C4-2B (cell line): ENCODE measurements around the gene FLAD1.

ENCODE experiments used
- H3K27ac ChIP-seq: fragments of 450-650 bp; 2 replicates; pipeline ENCODE4 v1.5.1; 2017
- ZFX ChIP-seq: fragments of 450-650 bp; IDR thresholded peaks from 2 replicates; pipeline ENCODE4 v1.6.1; 2017
- TF ChIP-seq, protein P1 (sequence below): fragments of 450-650 bp; conservative IDR thresholded peaks from 2 replicates; pipeline ENCODE4 v1.5.1; 2017; ENCODE audit warnings: mild to moderate bottlenecking

Gene FLAD1

DNA sequence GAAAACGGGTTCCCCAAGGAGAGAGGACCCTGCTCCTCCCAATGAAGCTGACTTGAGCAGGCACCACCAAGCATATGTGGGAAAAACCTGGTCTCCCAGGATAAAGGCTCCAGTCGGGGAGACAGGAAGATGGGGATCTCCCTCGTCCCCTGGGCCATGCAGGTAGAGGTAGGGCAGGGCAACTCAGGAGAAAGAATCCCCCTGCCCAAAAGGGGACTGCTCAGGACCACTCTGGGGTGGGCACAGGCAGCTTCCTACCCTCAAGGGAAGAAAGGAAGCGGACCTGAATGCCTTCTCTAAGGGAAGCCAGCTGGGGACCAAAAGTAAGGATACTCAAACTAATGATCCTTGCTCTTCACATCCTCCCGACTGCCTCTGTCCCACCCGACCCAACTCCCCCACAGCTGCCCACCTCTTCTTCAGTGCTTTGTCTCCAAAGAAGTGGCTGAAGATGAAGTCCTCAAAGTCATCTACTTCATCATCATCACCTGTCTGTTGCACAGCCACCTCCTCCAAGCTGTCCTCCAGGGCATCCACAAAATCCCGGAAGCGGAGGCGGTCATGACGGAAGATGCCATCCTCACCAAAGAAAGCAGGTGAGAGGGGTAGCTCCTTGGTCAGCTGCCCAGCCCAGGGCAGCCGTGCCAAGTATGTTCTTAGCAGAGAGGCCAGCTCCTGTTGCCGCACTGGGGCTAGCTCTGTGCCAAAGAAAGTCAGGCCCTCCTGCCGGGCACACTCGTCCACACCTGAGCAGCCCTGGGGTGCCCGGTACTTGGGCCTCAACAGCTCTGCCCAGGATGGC, 37.8 kb upstream of the FLAD1 start:
- TF ChIP-seq, protein P1, sequence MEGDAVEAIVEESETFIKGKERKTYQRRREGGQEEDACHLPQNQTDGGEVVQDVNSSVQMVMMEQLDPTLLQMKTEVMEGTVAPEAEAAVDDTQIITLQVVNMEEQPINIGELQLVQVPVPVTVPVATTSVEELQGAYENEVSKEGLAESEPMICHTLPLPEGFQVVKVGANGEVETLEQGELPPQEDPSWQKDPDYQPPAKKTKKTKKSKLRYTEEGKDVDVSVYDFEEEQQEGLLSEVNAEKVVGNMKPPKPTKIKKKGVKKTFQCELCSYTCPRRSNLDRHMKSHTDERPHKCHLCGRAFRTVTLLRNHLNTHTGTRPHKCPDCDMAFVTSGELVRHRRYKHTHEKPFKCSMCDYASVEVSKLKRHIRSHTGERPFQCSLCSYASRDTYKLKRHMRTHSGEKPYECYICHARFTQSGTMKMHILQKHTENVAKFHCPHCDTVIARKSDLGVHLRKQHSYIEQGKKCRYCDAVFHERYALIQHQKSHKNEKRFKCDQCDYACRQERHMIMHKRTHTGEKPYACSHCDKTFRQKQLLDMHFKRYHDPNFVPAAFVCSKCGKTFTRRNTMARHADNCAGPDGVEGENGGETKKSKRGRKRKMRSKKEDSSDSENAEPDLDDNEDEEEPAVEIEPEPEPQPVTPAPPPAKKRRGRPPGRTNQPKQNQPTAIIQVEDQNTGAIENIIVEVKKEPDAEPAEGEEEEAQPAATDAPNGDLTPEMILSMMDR = no peak
- no peak for TF ChIP-seq ZFX
- H3K27ac ChIP-seq = no peak overlapping the region

DNA sequence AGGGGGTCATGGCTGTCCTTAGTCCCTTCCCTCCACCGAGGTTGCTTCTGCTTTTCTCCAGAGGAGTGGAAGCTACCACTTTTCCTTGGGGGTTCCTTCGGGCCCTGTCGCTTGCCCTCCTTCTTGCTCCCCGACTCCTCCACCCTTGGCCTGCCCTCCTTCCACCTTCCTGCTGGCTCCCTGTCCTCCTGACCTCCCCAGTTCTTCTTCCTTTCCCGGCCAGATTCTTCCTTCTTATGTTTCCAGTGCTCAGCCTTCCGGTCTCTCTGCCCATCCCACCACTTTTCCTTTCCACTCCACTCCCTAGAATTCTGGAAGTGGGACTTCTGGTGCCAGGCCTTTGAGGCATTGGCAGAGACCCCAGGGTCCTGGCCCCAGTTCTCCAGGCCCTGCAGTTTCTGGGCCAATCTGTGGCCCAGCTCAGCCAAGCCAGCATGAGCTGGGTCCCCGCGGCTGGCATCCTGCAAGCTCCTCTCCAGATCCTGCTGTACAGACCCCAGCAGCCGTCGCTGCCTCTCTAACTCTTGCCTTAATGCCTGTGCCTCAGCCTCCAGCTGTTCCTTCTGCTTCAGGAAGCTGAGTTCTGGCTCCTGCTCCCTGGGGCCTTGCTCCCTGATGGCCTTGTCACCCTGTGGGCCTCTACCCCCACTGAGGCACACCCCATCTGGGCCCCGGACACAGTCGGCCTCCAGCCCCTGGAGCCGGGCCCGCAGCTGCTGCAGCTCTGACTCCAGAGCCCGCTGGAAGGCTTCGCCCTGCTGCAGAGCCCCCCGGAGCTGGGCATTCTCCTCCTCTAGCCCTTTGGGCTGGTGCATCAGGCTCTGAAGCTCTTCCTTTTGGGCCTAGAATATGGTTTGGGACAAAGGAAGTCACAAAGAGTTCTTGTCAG, 36.9 kb upstream of the FLAD1 start:
- no peak overlapping the region for H3K27ac ChIP-seq
- TF ChIP-seq ZFX = no peak
- TF ChIP-seq, protein P1 = no peak

DNA sequence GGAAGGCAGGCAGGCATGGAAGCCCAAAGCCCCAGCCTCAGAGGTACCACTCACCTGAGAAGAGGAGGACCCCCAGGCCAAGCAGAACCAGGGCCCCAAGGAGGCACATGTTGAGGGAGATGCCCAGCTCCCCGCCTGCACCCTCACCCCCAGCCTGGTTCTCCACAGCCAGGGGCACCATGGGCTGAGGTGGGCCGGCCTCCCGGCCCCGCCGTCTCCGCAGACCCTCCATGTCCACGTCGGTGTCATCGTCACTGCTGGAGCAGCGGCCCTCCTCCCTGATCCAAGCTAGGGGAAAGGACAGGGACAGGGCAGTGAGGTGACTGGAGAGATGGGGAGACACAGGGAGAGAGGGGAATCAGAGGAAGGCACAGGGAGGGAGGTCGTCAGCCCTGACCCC, 35.1 kb upstream of the FLAD1 start:
- H3K27ac ChIP-seq = no peak overlapping the region
- TF ChIP-seq, protein P1 = no peak
- no peak for TF ChIP-seq ZFX

DNA sequence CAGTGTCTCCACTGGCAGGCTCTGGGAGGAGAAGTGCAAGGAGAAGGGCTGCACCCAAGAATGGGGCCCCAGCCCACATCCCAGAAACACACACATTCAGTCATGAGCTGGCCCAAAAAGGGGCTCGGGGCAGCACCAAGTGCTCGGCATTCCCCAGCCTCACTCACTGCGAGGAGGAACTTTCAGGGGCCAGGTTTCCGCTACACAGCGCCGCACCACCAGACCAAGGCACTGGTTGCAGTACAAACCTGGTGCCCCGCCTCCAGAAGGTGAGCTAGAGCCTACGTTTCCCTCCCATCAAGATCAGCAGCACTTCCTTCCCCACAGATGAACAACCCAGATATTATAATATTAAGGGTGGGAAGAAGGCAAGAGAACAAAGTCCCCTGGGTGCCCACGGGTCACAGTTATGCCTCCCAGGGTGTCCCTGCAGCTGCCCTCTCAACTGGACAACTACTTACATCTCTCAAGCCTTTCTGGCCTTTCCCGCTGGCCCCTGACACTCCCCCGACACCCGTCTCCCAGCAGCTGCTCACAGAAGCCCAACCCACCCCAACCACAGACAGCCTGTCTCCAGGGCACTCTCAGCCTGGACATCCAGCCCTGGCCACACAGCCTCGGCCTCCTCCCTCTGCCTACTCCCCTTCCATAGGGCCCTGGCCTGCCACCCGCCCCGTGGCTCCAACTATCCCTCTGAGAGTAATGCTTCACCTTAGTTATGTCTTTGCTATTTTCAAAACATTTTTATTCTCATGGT, 31.1 kb upstream of the FLAD1 start:
- no peak overlapping the region for H3K27ac ChIP-seq
- TF ChIP-seq, protein P1 = no peak
- no peak for TF ChIP-seq ZFX

DNA sequence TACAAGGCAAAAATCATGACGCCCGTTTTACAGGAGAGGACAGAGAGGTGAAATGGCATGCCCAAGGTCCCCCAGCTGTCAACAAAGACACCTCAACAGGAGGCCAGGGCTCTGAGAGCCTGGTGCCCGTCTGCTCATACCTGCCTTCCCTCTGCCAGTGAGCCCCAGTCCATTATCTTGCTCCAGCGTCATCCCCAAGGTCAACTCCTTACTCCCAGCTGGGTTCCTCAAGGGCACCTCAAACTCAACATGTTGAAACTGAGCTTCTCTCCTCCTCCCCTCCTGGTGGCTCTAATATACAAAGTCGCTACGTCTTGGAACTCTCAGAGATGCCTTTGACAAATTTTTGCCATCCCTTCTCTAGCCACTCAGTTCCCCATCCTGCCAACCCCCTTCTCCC, 30.5 kb upstream of the FLAD1 start:
- TF ChIP-seq ZFX = no peak
- TF ChIP-seq, protein P1 = no peak
- no peak overlapping the region for H3K27ac ChIP-seq

DNA sequence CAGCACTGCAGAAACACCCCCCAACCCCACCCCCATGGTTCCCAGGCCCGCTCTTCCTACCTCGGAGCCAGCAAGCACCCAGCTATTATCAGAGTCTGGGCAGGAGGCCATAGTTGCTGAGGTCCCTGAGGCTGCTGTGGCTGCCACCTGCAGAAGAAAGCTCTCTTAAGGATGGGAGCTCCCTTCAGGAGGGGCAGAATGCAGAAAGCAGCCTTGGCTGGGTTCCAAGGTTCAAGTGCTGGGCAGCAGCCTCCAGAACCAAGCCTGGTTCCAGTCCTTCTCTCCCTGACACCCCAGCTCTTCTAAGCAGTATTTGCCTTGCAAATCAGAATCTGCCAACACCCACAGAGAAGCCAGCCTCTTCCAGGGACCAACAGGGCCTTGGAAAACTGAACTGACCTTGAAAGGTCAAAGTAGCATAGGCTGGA, 29.5 kb upstream of the FLAD1 start:
- H3K27ac ChIP-seq = no peak overlapping the region

More for the DNA sequence above, 29.5 kb upstream of the FLAD1 start:
- no peak for TF ChIP-seq ZFX
- TF ChIP-seq, protein P1 = no peak
